ENCODE measurements around the gene REXO2. TPM values are rescaled to one million over a fixed set of nuclear protein-coding genes. Genes with fewer than 3 reads are reported as not detected.

The REXO2 gene
- total RNA-seq, 4 donors from 2014 or later, result 53.8 to 158 (median 84.3) TPM

GRCh38 chr11:114496915-114497314 lies 57.6 kb downstream of the REXO2 start:
- no peak overlapping the region for H3K4me3 ChIP-seq
- DNase-seq, result no peak
- no peaks in the 10 kb centered on the region for H3K4me1 ChIP-seq
- TF ChIP-seq CTCF (IDR thresholded peaks at IDR 0.05) (no peak), POLR2A (IDR thresholded peaks at IDR 0.05) (no peak)
- intact Hi-C loops (cut with DNase I; ENCODE audit: low total_unique reads), result no loop called here
- no peaks in the 10 kb centered on the region for H3K9me3 ChIP-seq
- H3K27me3 ChIP-seq, result no peaks in the 10 kb centered on the region
- H3K27ac ChIP-seq, result no peak overlapping the region
- no peaks in the 10 kb centered on the region for H3K36me3 ChIP-seq

- TF ChIP-seq CTCF (IDR thresholded peaks at IDR 0.05) (no peak), POLR2A (IDR thresholded peaks at IDR 0.05) (no peak)
- Histone ChIP-seq H3K9me3 (no peaks in the 10 kb centered on the region), H3K4me3 (no peak overlapping the region), H3K27me3 (no peaks in the 10 kb centered on the region), H3K27ac (no peak overlapping the region), H3K4me1 (no peaks in the 10 kb centered on the region), H3K36me3 (no peaks in the 10 kb centered on the region)
- no peak for DNase-seq
- intact Hi-C loops (cut with DNase I; ENCODE audit: low total_unique reads), result no loop called here
Observed at GRCh38 chr11:114499756-114500155, 60.5 kb downstream of the REXO2 start.

Other genes starting within 250 kb of the REXO2 start
- 100 to 1,000 TPM in 2 of 4 donors, 10 to 100 TPM in 1, 1 to 10 TPM in 1; 4.6 to 362 (median 116) TPM for gene NNMT, start 143.1 kb upstream of the REXO2 start, total RNA-seq
- gene C11orf71, start 39.0 kb upstream of the REXO2 start, total RNA-seq, result 1 to 10 TPM; 3.2 to 5.7 (median 4.8) TPM
- gene RBM7, start 38.8 kb upstream of the REXO2 start, total RNA-seq, result 100 to 1,000 TPM in 1 of 4 donors, 10 to 100 TPM in 3; 12.8 to 107 (median 44.1) TPM
- gene NXPE1, start 120.4 kb downstream of the REXO2 start, total RNA-seq, result under 1 TPM in 1 of 4 donors, not detected in 3; 0.29 TPM
- under 1 TPM in 1 of 4 donors, not detected in 3; 0.29 TPM for gene NXPE4, start 156.3 kb downstream of the REXO2 start, total RNA-seq
- under 1 TPM in 1 of 4 donors, not detected in 3; 0.41 TPM for gene NXPE2, start 239.1 kb downstream of the REXO2 start, total RNA-seq

Measured in uterus (tissue), 4 donors.